ENCODE measurements around the gene CCDC17.
A peak's percentile ranks its signal among the peaks of the same experiment; 100 is the strongest.
"Not testable (repeated sequence)": the region's sequence is repeated elsewhere in the genome, so short reads cannot be mapped to it uniquely, and the experiment has no call there.

Gene CCDC17

DNA sequence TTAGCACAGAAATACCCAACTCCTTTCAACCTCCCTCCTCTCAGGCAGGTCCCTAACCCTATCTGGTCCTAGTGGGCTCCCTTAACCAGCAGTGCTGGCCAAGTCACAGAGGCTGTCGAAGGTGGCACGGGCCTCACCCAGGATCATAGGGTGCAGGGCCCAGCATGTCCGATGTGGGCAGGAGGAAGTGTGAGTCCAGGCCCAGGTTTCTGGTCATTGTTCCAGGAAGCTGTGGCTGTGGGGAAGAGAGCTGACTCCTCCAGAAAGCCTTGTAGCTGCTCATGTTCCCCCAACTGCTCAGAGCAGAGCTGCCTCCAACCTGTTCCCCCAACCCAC lies 2.4 kb downstream of the CCDC17 start:
- DNase-seq = no peak

DNA sequence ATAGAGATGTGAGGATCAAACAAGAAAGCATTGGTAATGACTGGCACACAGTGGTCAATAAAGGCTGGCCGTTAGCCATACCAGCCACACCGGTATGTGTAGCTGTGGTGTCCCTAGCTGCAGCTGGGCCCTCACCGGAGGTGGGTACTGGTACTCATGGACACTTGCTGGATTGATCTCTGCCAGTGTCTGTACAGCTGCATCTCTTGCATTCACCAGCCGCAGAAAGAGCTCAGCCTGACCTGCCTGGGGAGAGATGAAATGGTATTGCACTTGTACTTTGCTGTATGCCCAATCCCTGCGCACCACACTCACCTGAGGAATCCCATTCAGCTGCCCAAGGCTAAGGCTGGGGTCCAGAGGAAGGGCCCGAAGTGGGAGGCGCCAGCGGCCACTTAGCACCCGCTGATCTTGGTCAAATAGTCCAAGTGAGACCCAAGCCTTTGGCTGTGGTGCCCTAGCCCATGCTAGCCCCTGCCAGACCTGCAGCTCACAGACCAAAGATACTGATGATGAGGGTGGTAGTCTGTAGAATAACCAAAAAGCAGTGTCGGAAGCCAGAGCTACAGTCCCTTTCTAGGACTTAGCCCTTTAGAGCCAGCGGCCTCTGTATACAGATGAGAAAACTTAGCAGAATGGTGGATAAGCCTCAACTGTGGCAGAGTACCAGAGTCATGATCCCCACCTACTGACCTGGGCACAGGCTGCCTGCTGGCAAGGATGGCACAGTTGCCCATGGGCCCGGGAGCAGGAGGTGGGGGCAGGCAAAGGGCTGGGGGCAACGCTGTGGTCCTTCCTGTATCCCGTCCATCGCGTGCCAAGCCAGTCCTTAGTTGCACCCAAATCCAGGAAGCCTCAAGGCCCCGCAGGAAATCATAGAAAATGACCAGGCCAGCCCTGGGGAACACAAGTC lies 3.0 kb downstream of the CCDC17 start:
- DNase-seq = no peak

DNA sequence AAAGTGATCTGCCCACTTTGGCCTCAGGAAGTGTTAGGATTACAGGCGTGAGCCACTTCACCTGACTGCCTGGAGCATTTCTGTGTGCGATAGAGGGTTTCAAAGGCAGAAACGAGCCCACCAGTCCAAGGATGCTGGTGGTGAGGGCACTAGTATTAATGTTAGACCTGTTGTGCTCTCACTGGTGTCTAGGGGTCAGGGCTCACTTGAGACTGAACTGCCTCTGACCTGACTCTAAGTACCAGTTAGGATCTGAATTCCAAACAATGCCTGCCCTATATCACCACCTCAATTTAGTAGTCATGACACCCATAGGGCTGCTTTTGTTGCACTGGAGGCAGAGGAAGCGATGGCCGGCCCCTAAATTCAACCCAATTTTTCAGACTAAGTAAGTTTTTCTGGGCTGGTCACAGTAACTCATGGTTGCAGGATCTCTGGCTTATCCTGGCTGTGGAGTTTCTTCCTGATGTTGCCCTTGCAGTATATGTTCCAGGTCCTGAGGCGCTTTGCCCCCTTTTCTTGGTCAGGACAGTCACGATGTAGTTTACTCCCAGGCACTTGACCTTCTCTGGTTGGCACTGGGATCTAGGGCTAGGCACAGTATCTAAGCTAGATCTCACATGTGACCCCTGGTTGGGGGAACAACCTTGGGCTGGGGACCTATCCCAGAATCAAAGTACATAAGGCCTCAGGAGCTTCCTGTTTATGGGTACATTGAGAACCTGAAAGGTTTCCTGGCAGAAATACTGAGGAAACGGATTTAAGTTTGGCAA lies 4.5 kb downstream of the CCDC17 start:
- DNase-seq = no peak

DNA sequence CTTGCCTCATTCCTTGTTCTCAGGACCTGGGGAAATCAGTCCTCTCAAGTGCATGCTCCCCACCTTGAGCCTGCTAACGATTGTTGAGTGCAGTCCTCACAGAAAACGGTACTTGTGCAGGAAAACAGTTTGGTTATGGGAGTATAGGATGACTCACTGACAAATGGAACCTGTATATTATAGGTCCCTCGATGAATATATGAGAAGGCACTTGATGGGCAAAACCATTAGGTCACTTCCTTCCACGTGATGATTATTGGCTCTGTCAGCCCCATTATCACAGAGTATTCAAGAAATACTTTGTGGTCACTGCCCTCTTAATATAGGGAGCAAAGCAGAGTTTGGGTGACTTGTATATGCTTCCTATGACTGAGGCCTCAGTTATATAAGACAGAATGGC lies 6.2 kb downstream of the CCDC17 start:
- DNase-seq = no peak

DNA sequence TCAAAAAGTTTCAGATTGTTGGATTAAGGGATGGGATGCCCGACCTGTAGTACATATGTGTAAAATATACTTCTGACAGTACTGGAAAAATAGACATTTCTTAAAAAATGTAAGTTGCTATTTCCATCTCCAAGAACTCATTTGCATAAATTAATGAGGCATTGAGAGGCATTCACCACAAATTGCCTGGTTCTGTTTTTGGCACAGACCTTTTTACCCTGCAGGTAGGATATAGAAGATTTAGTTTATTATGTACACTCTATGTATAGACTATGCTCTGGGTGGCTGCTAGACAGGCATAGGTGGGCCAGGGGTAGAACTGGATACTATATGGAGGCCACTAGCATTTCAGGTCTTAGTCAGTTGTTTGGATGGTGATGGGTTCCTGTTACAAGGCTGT lies 8.0 kb downstream of the CCDC17 start:
- DNase-seq = no peak

DNA sequence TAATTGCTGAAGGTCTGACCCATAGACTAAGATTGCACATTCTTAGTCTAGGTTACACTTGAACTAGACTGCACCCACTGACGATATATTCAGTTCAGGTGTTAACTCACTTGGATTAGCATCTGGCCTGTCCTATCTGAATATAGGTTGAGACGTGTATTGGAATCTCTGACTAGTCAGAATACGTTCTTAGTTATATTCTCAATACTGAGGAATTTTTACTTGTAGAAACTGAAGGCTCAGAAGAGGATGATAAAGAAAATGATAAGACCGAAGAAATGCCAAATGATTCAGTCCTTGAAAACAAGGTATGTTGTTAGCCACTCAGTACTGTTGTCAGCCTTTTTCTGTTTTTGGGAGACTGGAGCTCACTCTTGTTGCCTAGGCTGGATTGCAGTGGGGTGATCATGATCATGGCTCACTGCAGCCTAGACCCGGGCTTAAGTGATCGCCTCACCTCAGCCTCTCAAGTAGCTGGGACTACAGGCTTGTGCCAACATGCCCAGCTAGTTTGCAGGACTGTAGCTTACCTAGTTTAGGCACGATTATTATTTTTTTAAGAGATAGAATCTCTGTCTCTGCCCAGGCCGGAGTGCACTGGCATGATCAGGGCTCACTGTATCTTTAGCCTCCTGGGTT lies 10.8 kb downstream of the CCDC17 start:
- no peak for DNase-seq

DNA sequence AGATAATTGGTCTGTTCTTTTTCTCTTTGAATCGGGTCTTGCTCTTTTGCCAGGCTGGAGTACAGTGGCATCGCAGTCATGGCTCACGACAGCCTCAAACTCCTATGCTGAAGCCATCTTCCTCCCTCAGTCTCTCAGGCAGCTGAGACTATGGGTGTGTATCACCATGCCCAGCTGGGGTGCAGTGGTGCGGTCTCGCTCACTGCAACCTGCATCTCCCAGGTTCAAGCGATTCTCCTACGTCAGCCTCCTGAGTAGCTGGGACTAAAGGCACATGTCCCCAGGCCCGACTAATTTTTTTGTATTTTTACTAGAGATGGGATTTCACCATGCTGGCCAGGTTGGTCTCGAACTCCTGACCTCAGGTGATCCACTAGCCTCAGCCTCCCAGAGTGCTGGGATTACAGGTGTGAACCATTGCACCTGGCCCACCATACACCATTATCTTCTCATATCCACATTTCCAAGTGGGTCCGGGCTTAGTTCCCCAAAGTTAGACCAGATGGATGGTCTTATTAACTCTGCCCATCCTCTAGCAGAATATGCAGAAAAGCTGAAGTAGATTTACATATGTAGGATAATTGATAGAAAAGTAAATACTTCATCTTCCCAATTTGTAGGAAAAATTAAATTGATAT lies 13.1 kb downstream of the CCDC17 start:
- DNase-seq = no peak

DNA sequence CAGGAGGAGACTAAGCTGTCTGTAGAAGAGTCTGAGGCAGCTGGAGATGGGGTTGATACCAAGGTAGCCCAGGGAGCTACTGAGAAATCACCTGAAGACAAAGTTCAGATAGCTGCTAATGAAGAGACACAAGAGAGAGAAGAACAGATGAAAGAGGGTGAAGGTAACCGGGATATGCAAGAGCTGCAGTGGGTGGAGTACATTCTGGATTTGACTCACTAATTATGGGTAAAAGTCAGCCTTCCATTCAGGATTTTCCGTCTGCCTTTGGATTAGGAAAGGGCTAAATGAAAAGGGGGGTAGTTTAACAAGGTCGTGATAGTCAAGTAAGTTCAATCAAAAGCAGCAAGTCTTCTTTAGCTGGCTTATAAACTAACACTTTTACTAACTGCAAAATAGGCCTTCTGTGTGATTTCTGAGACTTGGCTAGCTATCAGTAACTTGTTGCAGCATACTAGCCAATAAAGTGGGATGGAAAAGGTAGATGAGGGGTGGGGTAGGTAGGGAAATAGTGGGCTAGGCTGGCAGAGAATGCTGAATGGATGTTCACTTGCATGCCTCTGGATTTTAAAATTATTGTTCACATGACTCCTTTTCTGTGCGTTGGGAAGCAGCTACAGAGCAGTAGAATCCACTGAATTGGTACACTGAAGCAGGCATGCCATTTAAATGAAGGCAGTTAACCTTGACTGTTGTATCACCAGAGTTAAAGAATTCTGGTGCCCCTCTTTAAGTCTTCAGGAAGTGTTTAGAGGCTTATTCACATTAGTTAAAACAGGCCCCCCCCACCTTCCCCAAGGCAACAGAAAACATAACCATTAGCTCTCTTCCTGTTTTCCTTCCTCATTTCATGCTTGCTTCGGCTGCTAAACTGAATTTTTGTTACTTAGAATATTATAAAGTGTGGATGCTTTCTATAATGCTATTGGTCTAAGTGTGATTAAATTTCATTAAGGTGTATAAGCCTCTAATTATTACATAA lies 15.4 kb downstream of the CCDC17 start:
- no peak for DNase-seq

DNA sequence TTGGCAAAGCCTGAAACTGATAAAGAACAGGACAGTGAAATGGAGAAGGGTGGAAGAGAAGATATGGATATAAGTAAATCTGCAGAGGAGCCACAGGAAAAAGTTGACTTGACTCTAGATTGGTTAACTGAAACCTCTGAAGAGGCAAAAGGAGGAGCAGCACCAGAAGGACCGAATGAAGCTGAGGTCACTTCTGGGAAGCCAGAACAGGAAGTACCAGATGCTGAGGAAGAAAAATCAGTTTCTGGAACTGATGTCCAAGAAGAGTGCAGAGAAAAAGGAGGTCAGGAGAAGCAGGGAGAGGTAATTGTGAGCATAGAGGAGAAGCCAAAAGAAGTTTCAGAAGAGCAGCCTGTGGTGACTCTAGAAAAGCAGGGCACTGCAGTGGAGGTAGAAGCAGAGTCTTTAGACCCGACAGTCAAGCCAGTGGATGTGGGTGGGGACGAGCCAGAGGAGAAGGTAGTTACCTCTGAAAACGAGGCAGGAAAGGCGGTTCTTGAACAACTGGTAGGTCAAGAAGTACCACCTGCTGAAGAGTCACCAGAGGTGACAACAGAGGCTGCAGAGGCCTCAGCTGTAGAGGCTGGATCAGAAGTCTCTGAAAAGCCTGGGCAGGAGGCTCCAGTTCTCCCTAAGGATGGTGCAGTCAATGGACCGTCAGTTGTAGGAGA lies 16.3 kb downstream of the CCDC17 start:
- no peak for DNase-seq

DNA sequence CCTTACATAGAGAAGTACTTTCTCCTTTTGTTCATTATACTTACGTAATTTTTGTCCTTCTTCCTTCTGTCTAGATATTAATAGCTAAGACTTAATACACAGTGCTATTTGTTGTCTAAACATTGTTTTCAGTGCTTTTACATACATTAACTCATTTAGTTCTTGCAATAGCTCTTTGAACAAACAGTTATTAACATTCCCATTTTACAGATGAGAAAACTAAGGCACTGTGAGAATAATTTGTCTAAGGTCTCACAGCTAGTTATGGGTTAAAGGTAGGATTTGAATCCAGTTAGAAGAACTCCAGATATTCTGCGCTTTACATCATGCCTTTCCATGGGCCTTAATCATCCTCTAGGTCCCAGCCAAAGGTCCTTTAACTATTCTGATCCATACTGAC lies 19.6 kb downstream of the CCDC17 start:
- no peak for DNase-seq

DNA sequence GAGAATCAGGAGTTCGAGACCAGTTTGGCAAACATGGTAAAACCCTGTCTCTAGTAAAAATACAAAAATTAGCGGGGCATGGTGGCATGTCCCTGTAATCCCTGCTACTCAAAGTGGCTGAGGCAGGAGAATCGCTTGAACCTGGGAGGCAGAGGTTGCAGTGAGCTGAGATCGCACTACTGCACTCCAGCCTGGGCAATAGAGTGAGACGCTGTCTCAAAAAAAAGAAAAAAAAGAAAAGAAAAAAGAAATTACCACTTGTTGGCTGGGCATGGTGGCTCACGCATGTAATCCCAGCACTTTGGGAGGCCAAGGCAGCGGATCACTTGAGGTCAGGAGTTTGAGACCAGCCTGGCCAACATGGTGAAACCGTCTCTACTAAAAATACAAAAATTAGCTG lies 27.1 kb downstream of the CCDC17 start:
- not testable (repeated sequence) for DNase-seq

DNA sequence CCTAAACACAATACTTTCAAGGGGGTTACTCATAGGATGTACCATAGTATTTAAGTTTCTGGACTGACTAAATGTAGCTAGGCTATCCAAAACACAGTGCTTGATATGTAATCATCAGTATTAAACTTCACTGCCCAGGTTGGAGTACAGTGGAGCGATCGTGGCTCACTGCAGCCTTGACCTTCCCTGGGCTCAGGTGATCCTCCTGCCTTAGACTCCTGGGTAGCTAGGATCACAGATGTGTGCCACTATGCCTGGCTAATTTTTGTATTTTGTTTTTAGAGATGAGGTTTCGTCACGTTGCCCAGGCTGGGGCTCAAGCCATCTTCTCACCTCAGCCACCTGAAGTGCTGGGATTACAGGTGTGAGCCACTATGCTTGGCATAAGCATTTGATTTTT lies 29.4 kb downstream of the CCDC17 start:
- no peak for DNase-seq

DNA sequence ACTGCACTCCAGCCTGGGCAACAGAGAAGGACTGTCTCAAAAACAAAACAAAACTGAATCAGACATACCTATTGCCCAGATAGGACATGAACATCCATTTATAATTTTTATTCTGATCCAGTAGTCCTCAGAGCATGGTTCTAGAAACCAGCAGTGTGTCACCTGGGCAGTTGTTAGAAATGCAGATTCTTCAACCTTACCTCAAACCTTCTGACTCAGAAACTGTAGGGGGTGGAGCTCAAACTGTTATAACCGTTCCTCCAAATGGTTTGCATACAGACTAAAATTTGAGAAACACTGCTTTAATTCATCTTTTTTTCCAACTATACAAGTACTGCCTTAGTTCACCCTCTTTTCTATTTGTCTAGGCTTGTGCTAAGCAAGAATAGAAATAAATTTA lies 34.0 kb downstream of the CCDC17 start:
- DNase-seq = no peak

DNA sequence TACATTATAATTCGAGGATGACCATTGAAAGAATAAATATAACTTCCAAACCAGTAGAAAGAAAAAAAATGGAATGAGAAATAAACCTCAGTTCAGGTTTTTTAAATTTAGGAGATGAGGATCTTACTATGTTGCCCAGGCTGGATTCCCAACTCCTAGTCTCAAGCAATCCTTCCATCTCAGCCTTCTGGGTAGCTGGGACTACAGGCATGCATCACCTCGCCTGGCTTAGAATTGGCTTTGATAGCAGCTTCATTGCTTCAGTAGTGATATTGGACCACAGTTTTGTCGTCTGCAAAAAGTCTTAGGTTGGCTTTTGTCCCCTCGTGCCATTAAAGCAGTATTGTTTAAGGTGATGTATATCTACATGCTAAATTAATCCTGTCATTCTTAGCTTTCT lies 37.1 kb downstream of the CCDC17 start:
- no peak for DNase-seq

DNA sequence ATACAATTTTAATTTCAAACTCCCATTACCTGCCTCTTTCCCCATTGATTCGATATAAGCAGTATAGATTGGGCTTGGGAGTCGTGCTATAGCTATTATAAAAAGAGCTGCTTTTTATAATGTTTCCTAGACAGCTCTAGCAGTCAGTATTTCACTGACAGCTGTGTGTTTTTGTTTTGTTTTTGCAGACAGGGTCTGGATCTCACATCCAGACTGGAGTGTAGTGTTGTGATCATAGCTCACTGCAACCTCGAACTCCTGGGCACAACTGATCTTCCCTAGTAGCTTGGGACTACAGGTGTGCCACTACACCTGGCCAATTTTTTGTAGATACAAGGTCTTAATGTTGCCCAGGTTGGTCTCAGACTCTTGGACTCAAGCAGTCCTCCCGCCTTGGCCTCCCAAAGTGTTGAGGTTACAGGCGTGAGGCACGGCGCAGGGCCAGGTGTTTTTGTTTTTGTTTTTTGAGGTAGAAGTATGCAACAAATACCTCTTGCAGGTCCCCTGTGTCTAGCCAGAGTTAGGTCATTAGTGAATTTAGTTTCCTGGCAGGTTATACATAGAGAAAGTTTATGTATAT lies 38.3 kb downstream of the CCDC17 start:
- DNase-seq = no peak

DNA sequence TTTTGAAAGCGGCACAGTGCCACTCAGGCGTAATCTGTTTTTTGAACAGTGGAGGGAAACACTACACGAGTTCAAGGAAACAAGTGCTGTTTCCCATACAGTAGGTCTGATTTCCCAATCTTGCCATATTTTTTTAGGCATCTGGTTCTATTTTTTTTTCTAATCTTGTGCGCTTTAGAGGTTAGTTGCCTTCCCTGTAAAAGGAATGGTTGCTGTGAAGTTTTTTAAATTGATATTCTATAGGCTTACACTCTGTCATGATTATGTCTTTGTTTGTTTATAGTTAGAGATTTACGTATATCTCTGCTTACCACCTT lies 38.8 kb downstream of the CCDC17 start:
- DNase-seq = no peak

DNA sequence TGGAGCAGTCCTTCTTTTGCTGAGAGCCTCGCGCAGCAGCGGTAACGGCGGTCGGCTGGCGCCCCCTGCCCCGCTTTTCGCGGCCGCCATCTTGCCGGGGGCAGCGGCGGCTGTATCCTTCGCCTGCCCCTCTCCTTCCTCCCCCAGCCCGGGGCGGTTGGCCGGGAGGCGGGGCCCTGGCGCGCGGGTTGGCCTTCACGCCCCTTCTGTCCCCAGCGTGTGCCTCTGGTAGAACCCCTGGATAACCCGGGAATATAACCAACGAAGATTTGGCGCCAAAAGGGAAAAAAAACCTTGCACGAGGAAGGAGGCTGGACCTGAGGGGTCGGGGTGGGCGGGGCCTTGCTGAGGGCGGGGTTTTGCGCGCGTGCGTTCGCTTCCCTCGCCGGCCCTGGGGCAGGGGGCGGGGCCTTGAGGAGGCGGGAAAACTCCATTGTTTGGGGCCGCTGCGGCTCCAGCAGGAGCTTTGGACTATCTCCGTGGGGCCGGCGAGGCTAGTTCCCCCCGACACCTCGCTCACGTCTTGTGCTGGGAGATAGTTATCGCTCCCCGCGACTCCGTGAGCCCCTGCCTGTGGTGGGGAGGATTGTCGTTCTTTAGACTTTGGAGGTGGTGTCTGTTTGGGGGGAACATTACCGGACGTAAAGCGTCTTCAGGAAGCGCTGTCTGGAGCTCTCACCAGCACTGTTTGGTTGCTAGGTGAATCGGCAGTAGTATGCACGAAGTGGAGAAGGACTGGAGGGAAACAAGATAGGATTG lies 39.3 kb downstream of the CCDC17 start:
- peak; percentile 76 for DNase-seq

DNA sequence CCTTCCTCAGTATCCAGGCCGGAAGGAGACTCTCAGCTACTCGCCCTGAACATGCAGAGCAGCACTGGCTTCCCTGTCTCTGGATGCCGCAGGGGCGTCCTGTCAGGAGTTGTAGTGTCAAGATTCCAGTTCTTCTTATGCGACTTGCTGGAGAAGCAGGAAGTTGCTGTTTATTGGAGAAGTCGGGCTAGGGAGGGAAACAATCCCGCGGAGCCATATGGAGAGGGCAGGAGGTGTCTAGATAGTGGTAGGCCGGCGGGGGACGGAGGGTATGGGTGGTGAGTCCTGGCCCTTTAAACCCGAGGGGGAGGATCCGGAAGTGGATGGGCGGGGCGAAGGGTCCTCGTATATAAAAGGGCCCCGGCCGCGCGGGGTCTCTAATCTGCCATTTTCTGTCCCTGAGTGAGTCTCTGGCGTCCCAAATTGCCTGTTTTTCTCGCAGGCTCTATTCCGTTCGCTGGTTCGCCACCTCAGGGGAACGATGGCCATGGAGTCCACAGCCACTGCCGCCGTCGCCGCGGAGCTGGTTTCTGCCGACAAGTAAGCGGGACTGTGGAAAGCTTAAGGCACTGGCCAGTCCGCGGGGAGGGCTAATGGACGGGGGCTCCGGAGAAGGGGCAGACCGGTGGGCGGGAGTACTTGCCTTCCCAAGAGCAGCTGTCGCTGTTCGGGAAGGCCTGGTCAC lies 40.0 kb downstream of the CCDC17 start, which contains the start of gene NASP:
TSS of gene NASP (plus strand) at position 376 of the 685 bp plus-strand sequence. CDS start at position 482, 106 bp downstream.
- peak; percentile 48 for DNase-seq

DNA sequence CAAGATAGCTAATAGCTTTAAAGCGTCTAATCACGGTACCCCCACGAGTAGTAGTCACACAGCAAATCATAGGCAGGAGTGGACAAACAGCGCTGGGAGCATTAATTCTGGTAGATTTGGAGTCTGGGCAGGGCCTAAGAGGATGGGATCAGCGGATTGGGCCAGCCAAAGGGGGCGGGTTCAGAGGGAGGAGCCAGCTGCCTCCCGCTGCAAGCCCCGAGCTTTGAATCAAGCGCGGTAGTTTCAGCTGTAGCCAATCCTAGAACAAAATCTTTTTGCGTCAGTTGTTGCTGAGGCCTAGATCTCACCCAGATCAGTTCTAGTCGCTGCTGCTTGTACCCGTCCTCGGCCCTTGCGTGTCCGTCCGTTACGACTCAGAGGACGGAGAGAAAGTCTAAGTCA lies 40.6 kb downstream of the CCDC17 start:
- peak; percentile 83 for DNase-seq
